ENCODE measurements around the gene FAF1.

FAF1 gene

GRCh38 chr1:50476800-50477199 is 483.3 kb downstream of the FAF1 start (continued):
- TF ChIP-seq PRDM4 (tag by site-specific recombination; IDR thresholded peaks at IDR 0.05) (no peak), ZNF146 (tag by site-specific recombination; IDR thresholded peaks at IDR 0.05) (no peak), ZNF26 (tag by site-specific recombination; IDR thresholded peaks at IDR 0.05) (no peak), ZNF626 (tag by site-specific recombination; IDR thresholded peaks at IDR 0.05) (no peak), ZXDB (tag by site-specific recombination; IDR thresholded peaks at IDR 0.05) (no peak), ZNF248 (tag by site-specific recombination; IDR thresholded peaks at IDR 0.05) (no peak), ZNF138 (tag by site-specific recombination; IDR thresholded peaks at IDR 0.05; ENCODE audit: borderline replicate concordance) (no peak)

- H3K4me1 ChIP-seq (ENCODE audit: control insufficient read depth, insufficient read depth, low read length) = no peaks in the 10 kb centered on the region
- TF ChIP-seq ZNF366 (tag by site-specific recombination; conservative IDR thresholded peaks at IDR 0.05) (0 out of 2 replicates have a peak, but pooled peaks have one; percentile 18), ZNF561 (tag by site-specific recombination; IDR thresholded peaks at IDR 0.05; ENCODE audit: borderline replicate concordance) (no peak)
- H3K27ac ChIP-seq (ENCODE audit: extremely low read depth, low read depth, low read length) = no peak overlapping the region
- H3K4me3 ChIP-seq (ENCODE audit: low read depth, low read length) = no peak overlapping the region
- peaks cover 0 to 20% of the 10 kb centered on the region in 2 experiments; a peak in 1 of 3 replicates for H3K36me3 ChIP-seq (ENCODE audit: control insufficient read depth in 2 of 2, insufficient read depth in 1 of 2, low read length in 2 of 2)
- ChIA-PET POLR2A (no interaction called here), CTCF (interaction anchor here (0.5 to 0.6 kb wide), 2 partner anchors 104 to 108 kb away, joined by 3 read pairs; no protein-coding TSS in a partner anchor)
- H3K9me3 ChIP-seq (ENCODE audit: control insufficient read depth, insufficient read depth, low read depth, low read length) = no peaks in the 10 kb centered on the region
These were observed 484.9 kb downstream of the FAF1 start for GRCh38 chr1:50474859-50475809.

GRCh38 chr1:50473513-50473912 is 486.6 kb downstream of the FAF1 start:
- Histone ChIP-seq H3K36me3 (ENCODE audit: control insufficient read depth in 2 of 2, insufficient read depth in 1 of 2, low read length in 2 of 2) (peaks cover 0 to 24% of the 10 kb centered on the region in 2 experiments; a peak in 1 of 3 replicates), H3K27ac (ENCODE audit: extremely low read depth, low read depth, low read length) (no peak overlapping the region), H3K4me1 (ENCODE audit: control insufficient read depth, insufficient read depth, low read length) (no peaks in the 10 kb centered on the region), H3K4me3 (ENCODE audit: low read depth, low read length) (no peak overlapping the region), H3K9me3 (ENCODE audit: control insufficient read depth, insufficient read depth, low read depth, low read length) (no peaks in the 10 kb centered on the region)
- POLR2A ChIA-PET = no interaction called here
- CTCF ChIA-PET = interaction anchor here (0.6 kb wide), 1 partner anchor 139 kb away, joined by 3 read pairs; no protein-coding TSS in a partner anchor
- no peak for TF ChIP-seq ZNF132 (tag by site-specific recombination; IDR thresholded peaks at IDR 0.05; ENCODE audit: borderline replicate concordance)
- TF ChIP-seq ZNF692 (tag by site-specific recombination; IDR thresholded peaks at IDR 0.05) = no peak
- TF ChIP-seq SP2 (tag by site-specific recombination; IDR thresholded peaks at IDR 0.05) = no peak
- TF ChIP-seq IKZF3 (tag by site-specific recombination; IDR thresholded peaks at IDR 0.05) = no peak
- TF ChIP-seq ATF2 (tag by site-specific recombination; IDR thresholded peaks at IDR 0.05; ENCODE audit: low read depth) = no peak
- TF ChIP-seq ZNF529 (tag by site-specific recombination; IDR thresholded peaks at IDR 0.05; ENCODE audit: insufficient replicate concordance) = no peak
- no peak for TF ChIP-seq ZNF449 (tag by site-specific recombination; IDR thresholded peaks at IDR 0.05)
- no peak for TF ChIP-seq ZNF280C (tag by site-specific recombination; IDR thresholded peaks at IDR 0.05)
- TF ChIP-seq ZBTB21 (tag by site-specific recombination; IDR thresholded peaks at IDR 0.05) = no peak
- TF ChIP-seq ZNF747 (tag by site-specific recombination; IDR thresholded peaks at IDR 0.05) = no peak

Data from HEK293 (cell line).